T-helper 22 cell (primary cell): Measurements from ENCODE around the gene TBC1D16.
"Not testable (repeated sequence)": the region's sequence is repeated elsewhere in the genome, so short reads cannot be mapped to it uniquely, and the experiment has no call there.

Experiments
- DNase-seq: peaks from one replicate; pipeline ENCODE4 v3.0.0-alpha.2; 2020; ENCODE audit warnings: low read depth

Gene TBC1D16

DNA sequence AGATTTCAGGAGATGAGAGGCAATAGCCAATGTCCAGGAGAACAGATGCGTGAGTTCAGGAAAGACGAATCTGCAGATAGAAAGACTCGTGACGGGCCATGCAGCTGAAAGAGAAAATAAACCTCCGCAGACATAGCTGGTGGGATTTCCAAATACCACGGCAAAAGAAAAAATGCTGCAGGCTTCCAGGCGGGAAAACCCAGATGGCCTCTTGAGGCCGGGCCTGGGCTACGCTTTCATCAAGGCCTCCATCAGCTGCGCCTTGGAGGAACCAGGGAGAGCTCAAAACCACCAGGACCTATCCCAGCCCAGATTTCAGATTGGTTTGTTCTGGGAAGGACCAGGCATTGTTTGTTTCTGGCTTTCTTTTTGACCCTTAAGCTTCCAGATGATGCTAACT, 17.4 kb upstream of the TBC1D16 start:
- no peak for DNase-seq

GRCh38 chr17:80051681-80052080, 16.0 kb upstream of the TBC1D16 start:
- no peak for DNase-seq

- no peak for DNase-seq
These were observed 15.0 kb upstream of the TBC1D16 start for GRCh38 chr17:80050706-80051105.

- DNase-seq = no peak
These were observed 14.3 kb upstream of the TBC1D16 start for GRCh38 chr17:80049986-80050385.

GRCh38 chr17:80047176-80047575, 11.5 kb upstream of the TBC1D16 start:
- DNase-seq = no peak

- DNase-seq = not testable (repeated sequence)
These were observed 11.0 kb upstream of the TBC1D16 start for GRCh38 chr17:80046709-80047108.

GRCh38 chr17:80045703-80046102, 10.0 kb upstream of the TBC1D16 start:
- DNase-seq = no peak

DNA sequence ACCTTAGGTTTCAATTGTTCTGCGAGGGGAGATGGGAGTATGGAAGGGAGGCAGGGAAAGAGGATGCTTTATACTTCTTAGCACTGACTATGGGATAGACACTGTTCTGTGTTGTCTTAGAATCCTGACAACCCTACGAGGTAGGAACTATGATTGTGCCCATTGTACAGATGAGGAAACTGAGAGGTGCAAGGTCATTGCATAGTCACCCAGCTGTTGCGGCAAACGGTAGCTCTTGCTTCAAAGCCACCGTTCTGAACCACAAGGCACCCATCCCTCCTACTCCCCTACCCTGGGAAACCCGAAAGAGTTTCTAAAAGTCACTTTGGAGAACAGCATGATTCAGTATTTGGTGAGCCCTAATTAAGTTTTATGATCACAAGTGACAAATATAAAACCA, 8.3 kb upstream of the TBC1D16 start:
- DNase-seq = no peak

- DNase-seq = no peak
These were observed 1.2 kb upstream of the TBC1D16 start for GRCh38 chr17:80036715-80037477.

GRCh38 chr17:80035937-80036714, 454 bp upstream of the TBC1D16 start, which contains the start of gene CCDC40:
CCDC40 (plus strand) TSS chr17:80036642; CDS start chr17:80036663, 21 bp downstream.
- peak; percentile 64 for DNase-seq

DNA sequence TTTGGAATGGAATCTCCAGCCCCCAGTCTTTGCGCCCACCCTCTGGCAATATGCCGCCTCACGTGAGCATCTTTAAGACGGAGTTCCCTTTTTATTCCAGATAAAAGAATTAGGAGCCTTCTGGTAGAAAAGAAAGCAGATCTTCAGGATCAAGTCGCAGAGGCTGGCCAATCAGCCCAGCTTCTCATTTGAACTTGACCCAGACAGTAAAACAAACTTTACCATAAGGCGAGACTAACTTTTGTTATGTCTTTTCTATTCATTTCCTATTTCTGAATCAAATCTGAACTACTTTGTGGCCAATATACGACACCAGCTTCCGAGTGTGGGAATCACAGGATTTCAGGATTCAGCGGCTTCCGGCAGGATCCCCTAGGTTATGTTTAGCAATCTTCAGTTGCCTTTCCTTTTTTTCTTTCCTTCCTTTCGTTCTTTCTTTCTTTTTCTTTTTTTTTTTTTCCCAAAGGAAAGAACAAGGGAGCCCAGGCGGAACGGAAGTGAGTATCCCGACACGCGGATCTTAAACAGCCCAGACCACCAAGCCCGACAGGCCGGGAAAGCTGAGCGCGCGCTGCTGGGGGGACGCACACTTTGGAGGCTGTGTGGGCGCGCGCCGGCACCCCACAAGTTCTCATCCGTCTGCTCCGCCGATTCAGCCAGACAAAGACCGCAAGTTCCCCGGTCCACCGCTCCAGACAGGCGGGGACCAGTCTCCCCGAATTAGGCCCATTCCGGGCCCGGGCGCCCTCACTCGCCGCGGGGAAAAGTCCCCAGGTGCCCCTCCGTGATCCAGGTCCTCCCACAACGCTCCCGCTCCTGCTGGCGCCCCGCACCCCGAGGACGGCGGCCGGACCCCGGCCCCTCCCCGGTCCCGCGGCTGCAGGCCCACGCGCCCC, 633 bp downstream of the TBC1D16 start:
- peak; percentile 29 for DNase-seq

DNA sequence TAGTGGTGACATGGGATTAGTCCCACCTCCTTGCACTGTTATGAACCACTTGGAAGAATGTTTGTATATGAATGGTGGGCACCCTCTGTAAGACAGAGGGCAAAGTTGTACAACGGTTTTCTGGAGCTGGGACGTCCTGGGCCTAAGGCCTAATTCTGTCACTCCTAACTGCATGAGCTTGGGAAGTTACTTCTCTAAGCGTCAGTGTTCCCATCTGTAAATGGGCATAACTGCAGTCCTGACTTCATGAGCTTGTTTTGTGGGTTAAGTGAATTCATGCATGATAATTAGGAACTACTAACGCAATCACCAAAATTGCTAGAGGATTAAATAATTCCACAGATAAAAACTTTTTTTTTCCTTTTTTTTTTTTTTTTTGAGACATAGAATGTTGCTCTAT, 1.8 kb downstream of the TBC1D16 start:
- no peak for DNase-seq

GRCh38 chr17:80032614-80033171, 3.0 kb downstream of the TBC1D16 start:
- DNase-seq = no peak

GRCh38 chr17:80031691-80032430, 3.8 kb downstream of the TBC1D16 start:
- no peak for DNase-seq

- no peak for DNase-seq
These were observed 4.8 kb downstream of the TBC1D16 start for GRCh38 chr17:80030730-80031410.

- DNase-seq = no peak
These were observed 6.3 kb downstream of the TBC1D16 start for GRCh38 chr17:80029258-80029974.

DNA sequence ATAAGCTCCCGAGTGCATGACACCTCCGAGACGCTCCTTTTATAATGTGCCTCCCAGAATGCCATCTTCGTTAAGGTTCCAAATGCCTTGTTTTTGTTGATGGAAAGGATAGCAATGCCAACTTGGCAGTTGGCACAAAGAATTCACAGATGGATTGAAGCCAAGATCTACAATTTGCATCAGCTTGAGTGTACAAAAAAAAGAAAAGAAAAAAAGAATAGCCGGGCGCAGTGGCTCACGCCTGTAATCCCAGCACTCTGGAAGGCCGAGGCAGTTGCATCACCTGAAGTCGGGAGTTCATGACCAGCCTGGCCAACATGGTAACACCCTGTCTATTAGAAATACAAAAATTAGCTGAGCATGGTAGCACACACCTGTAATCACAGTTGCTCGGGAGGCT, 7.6 kb downstream of the TBC1D16 start:
- DNase-seq = no peak

- DNase-seq = no peak
These were observed 8.6 kb downstream of the TBC1D16 start for GRCh38 chr17:80027043-80027435.

DNA sequence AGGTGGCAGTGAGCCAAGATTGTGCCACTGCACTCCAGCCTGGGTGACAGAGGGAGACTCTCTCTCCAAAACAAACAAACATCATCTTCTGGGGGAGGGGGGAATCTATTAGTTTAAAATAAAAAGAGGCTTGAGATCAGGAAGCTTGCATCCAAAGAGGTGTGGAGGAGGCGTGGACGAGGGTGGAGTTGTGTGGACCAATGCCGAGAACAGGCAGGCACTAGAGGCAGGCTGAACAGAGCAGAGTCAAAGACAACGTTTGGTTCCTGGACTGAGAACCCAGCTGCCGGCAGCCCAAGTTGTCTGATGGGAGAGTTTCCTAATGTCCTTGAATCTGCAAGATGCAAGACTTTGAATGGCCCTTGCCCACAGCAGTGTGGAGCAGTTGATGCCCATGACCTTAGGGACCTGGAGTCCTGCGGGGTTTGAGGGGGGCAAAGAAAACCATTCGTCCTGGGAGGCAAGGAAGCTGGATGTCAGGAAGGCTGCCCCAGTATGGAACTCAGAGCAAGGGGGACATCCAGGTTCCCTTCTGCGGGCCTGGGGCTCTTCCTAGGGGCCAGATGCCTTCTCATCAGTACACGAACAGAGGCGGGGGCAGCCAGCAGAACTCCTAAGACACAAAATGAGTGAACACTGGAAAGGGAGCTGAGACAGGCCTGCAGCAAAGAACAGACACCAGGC, 9.2 kb downstream of the TBC1D16 start:
- DNase-seq = no peak
